MM.1S (cell line): Measurements from ENCODE around the gene ZFPM1.

ENCODE experiments used
- DNase-seq: peaks from one replicate; pipeline ENCODE4 v3.0.0-alpha.2; 2015
- H2AFZ ChIP-seq: fragments of 300-600 bp; sonication (generic); 2 replicates; pipeline ENCODE4 v1.6.0; 2016; ENCODE audit warnings: antibody characterized with exemption, low read length
- H3F3A ChIP-seq: fragments of 300-600 bp; sonication (generic); 2 replicates; pipeline ENCODE4 v1.6.1; 2016; ENCODE audit warnings: mild to moderate bottlenecking, antibody characterized with exemption, low read length, moderate library complexity, mixed read lengths; ENCODE audit not compliant: insufficient read depth
- H3K27ac ChIP-seq: fragments of 300-600 bp; sonication (generic); 2 replicates; pipeline ENCODE4 v1.5.1; 2016; ENCODE audit warnings: mild to moderate bottlenecking, low read length
- H3K27me3 ChIP-seq: fragments of 300-600 bp; sonication (generic); replicated peaks from 2 replicates; pipeline ENCODE4 v1.6.0; 2016; ENCODE audit warnings: low read length; ENCODE audit not compliant: insufficient read depth
- H3K36me3 ChIP-seq: fragments of 300-600 bp; sonication (generic); replicated peaks from 2 replicates; pipeline ENCODE4 v1.6.1; 2016; ENCODE audit warnings: mild to moderate bottlenecking, low read length, mixed read lengths; ENCODE audit not compliant: insufficient read depth
- H3K4me1 ChIP-seq: fragments of 300-600 bp; sonication (generic); 2 replicates; pipeline ENCODE4 v1.6.1; 2016; ENCODE audit warnings: low read length, mixed read lengths
- H3K4me2 ChIP-seq: fragments of 300-600 bp; sonication (generic); 2 replicates; pipeline ENCODE4 v1.6.0; 2016; ENCODE audit warnings: low read depth, low read length
- H3K4me3 ChIP-seq: fragments of 300-600 bp; sonication (generic); 2 replicates; pipeline ENCODE4 v1.5.1; 2016; ENCODE audit warnings: low read length, mixed read lengths
- H3K79me2 ChIP-seq: fragments of 300-600 bp; sonication (generic); 2 replicates; pipeline ENCODE4 v1.6.1; 2016; ENCODE audit warnings: mixed run types, low read length, mixed read lengths
- H3K9ac ChIP-seq: fragments of 300-600 bp; sonication (generic); 2 replicates; pipeline ENCODE4 v1.6.1; 2016; ENCODE audit warnings: low read length, mixed read lengths
- H3K9me2 ChIP-seq: fragments of 300-600 bp; sonication (generic); replicated peaks from 2 replicates; pipeline ENCODE4 v1.6.1; 2016; ENCODE audit warnings: mild to moderate bottlenecking, low read length, mixed read lengths; ENCODE audit not compliant: insufficient read depth
- H3K9me3 ChIP-seq: fragments of 300-600 bp; sonication (generic); replicated peaks from 2 replicates; pipeline ENCODE4 v1.6.1; 2016; ENCODE audit warnings: mild to moderate bottlenecking, low read length, mixed read lengths; ENCODE audit not compliant: insufficient read depth
- H4K20me1 ChIP-seq: fragments of 300-600 bp; sonication (generic); 2 replicates; pipeline ENCODE4 v1.6.1; 2016; ENCODE audit warnings: mild to moderate bottlenecking, low read length, moderate library complexity, mixed read lengths; ENCODE audit not compliant: insufficient read depth
- CTCF ChIP-seq: fragments of 300-600 bp; sonication (generic); IDR thresholded peaks from 2 replicates; pipeline ENCODE4 v1.5.1; 2016; ENCODE audit warnings: antibody characterized with exemption, low read length, mixed read lengths
- EZH2 ChIP-seq: fragments of 300-600 bp; sonication (generic); optimal IDR thresholded peaks from 2 replicates; pipeline ENCODE3; 2017; ENCODE audit warnings: low read depth, mild to moderate bottlenecking, antibody characterized with exemption, low read length, mixed read lengths
- EZH2phosphoT487 ChIP-seq: fragments of 300-600 bp; sonication (generic); IDR thresholded peaks from 2 replicates; pipeline ENCODE4 v1.6.1; 2018; ENCODE audit warnings: antibody characterized with exemption, low read length

ZFPM1 gene

GRCh38 chr16:88561485-88562359, 108.6 kb downstream of the ZFPM1 start:
- Histone ChIP-seq H3K9me2 (no peaks in the 10 kb centered on the region), H3K9me3 (no peaks in the 10 kb centered on the region), H3K4me2 (peak overlapping the region; percentile 47), H3K79me2 (no peaks in the 10 kb centered on the region), H3F3A (peaks cover 10% of the 10 kb centered on the region), H3K27me3 (no peaks in the 10 kb centered on the region), H3K4me3 (no peak overlapping the region), H2AFZ (no peak overlapping the region), H4K20me1 (no peaks in the 10 kb centered on the region), H3K36me3 (no peaks in the 10 kb centered on the region), H3K4me1 (peaks cover 4% of the 10 kb centered on the region; the same call in 1 of the 2 replicates), H3K27ac (no peak overlapping the region), H3K9ac (no peak overlapping the region)
- peak; percentile 43 for TF ChIP-seq CTCF
- no peak for TF ChIP-seq EZH2phosphoT487
- peak; percentile 19 for DNase-seq

GRCh38 chr16:88566158-88566557, 113.1 kb downstream of the ZFPM1 start:
- no peak overlapping the region for H3K4me2 ChIP-seq
- no peak overlapping the region for H3K27ac ChIP-seq
- no peaks in the 10 kb centered on the region for H3K9me3 ChIP-seq
- no peak for DNase-seq
- no peak overlapping the region for H2AFZ ChIP-seq
- H3K27me3 ChIP-seq, result no peaks in the 10 kb centered on the region
- H3K4me1 ChIP-seq, result 0 out of 2 replicates have a peak, but pooled peaks cover under 1% of the 10 kb centered on the region
- H3K9ac ChIP-seq, result no peak overlapping the region
- H3K4me3 ChIP-seq, result no peak overlapping the region
- no peaks in the 10 kb centered on the region for H3F3A ChIP-seq
- no peaks in the 10 kb centered on the region for H3K9me2 ChIP-seq
- no peaks in the 10 kb centered on the region for H4K20me1 ChIP-seq
- H3K36me3 ChIP-seq, result no peaks in the 10 kb centered on the region
- peaks cover 6% of the 10 kb centered on the region for H3K79me2 ChIP-seq
- TF ChIP-seq EZH2phosphoT487 (no peak), CTCF (no peak), EZH2 (no peak)

GRCh38 chr16:88568710-88569613, 115.9 kb downstream of the ZFPM1 start:
- H2AFZ ChIP-seq, result peak overlapping the region; percentile 54
- H3K27ac ChIP-seq, result no peak overlapping the region

More at GRCh38 chr16:88568710-88569613, 115.9 kb downstream of the ZFPM1 start:
- TF ChIP-seq CTCF (no peak), EZH2 (no peak), EZH2phosphoT487 (no peak)
- H3F3A ChIP-seq, result no peaks in the 10 kb centered on the region
- H3K4me2 ChIP-seq, result peak overlapping the region; percentile 87
- H3K36me3 ChIP-seq, result no peaks in the 10 kb centered on the region
- no peaks in the 10 kb centered on the region for H4K20me1 ChIP-seq
- H3K4me3 ChIP-seq, result peak overlapping the region; percentile 67
- peaks cover 34% of the 10 kb centered on the region for H3K79me2 ChIP-seq
- H3K9ac ChIP-seq, result peak overlapping the region; percentile 57; the same call in 1 of the 2 replicates
- H3K9me3 ChIP-seq, result no peaks in the 10 kb centered on the region
- H3K27me3 ChIP-seq, result no peaks in the 10 kb centered on the region
- no peak for DNase-seq
- peaks cover 9% of the 10 kb centered on the region; the same call in 1 of the 2 replicates for H3K4me1 ChIP-seq
- H3K9me2 ChIP-seq, result no peaks in the 10 kb centered on the region
